Hepatocyte (in vitro differentiated cells): ENCODE results near the gene NMUR2. TPM values are rescaled to one million over a fixed set of nuclear protein-coding genes. Genes with fewer than 3 reads are reported as not detected.

Source experiments
- DNase-seq: peaks from one replicate; pipeline ENCODE4 v3.0.0-alpha.2; 2016; ENCODE audit warnings: low spot score
- H2AFZ ChIP-seq: fragments of 200-600 bp; sonication (generic); 2 replicates; pipeline ENCODE4 v1.6.0; 2016; ENCODE audit warnings: antibody characterized with exemption, mild to moderate bottlenecking
- H3K27ac ChIP-seq: fragments of 200-600 bp; sonication (generic); 2 replicates; pipeline ENCODE4 v1.5.1; 2016; ENCODE audit warnings: mild to moderate bottlenecking
- H3K27me3 ChIP-seq: fragments of 200-600 bp; sonication (generic); 2 replicates; pipeline ENCODE4 v1.6.1; 2016
- H3K36me3 ChIP-seq: fragments of 200-600 bp; sonication (generic); replicated peaks from 2 replicates; pipeline ENCODE4 v1.5.1; 2016; ENCODE audit warnings: low read depth; ENCODE audit not compliant: insufficient read depth
- H3K4me1 ChIP-seq: fragments of 200-600 bp; sonication (generic); 2 replicates; pipeline ENCODE4 v1.5.1; 2016; ENCODE audit warnings: mild to moderate bottlenecking, moderate library complexity; ENCODE audit not compliant: insufficient read depth
- H3K4me2 ChIP-seq: fragments of 200-600 bp; sonication (generic); 2 replicates; pipeline ENCODE4 v1.6.0; 2016
- H3K4me3 ChIP-seq: fragments of 200-600 bp; sonication (generic); 2 replicates; pipeline ENCODE4 v1.5.1; 2016; ENCODE audit warnings: mild to moderate bottlenecking
- H3K79me2 ChIP-seq: fragments of 200-600 bp; sonication (generic); 2 replicates; pipeline ENCODE4 v1.6.0; 2017; ENCODE audit warnings: mild to moderate bottlenecking
- H3K9me2 ChIP-seq: fragments of 200-600 bp; sonication (generic); replicated peaks from 2 replicates; pipeline ENCODE4 v1.6.0; 2017; ENCODE audit warnings: mild to moderate bottlenecking; ENCODE audit not compliant: insufficient read depth
- H3K9me3 ChIP-seq: fragments of 200-600 bp; sonication (generic); 2 replicates; pipeline ENCODE4 v1.5.1; 2016; ENCODE audit warnings: low read depth, mild to moderate bottlenecking
- H4K20me1 ChIP-seq: fragments of 200-600 bp; sonication (generic); 2 replicates; pipeline ENCODE4 v1.6.0; 2016; ENCODE audit warnings: mild to moderate bottlenecking; ENCODE audit not compliant: insufficient read depth, poor library complexity, severe bottlenecking
- CTCF ChIP-seq: fragments of 200-600 bp; sonication (generic); IDR thresholded peaks from 2 replicates; pipeline ENCODE4 v1.5.1; 2016; ENCODE audit warnings: antibody characterized with exemption, mild to moderate bottlenecking; ENCODE audit not compliant: poor library complexity
- EZH2 ChIP-seq: fragments of 200-600 bp; sonication (generic); IDR thresholded peaks from 2 replicates; pipeline ENCODE4 v1.6.1; 2016; ENCODE audit warnings: antibody characterized with exemption, mild to moderate bottlenecking, borderline replicate concordance
- EZH2phosphoT487 ChIP-seq: fragments of 200-600 bp; sonication (generic); IDR thresholded peaks from one replicate; pipeline ENCODE4 v1.6.1; 2018; ENCODE audit warnings: antibody characterized with exemption, mild to moderate bottlenecking, low read depth, moderate library complexity; ENCODE audit not compliant: unreplicated experiment, severe bottlenecking
- WGBS: methylation state at CpG from one replicate; pipeline ENCODE4 v1.1.6; 2016; ENCODE audit warnings: low lambda C conversion rate; ENCODE audit errors: missing lambda C conversion rate; 5-methylcytosine and 5-hydroxymethylcytosine counted together
- polyA plus RNA-seq: library from polyadenylated mRNA; unstranded; fragments of >200 nt; fragmentation: Nextera tagmentation; extraction: Ambion mirVana; gene quantifications from 2 replicates; pipeline ENCODE4 v1.2.1, GENCODE V29; 2016
- total RNA-seq: library from RNA; depleted of rRNA; stranded (reverse); fragments of >200 nt; gene quantifications from 2 replicates; pipeline ENCODE4 v1.2.3, GENCODE V29; 2014

Gene NMUR2
- total and polyA plus RNA-seq, 2 experiments from 2014 or later, result 0.57 TPM; not detected in 1

DNA sequence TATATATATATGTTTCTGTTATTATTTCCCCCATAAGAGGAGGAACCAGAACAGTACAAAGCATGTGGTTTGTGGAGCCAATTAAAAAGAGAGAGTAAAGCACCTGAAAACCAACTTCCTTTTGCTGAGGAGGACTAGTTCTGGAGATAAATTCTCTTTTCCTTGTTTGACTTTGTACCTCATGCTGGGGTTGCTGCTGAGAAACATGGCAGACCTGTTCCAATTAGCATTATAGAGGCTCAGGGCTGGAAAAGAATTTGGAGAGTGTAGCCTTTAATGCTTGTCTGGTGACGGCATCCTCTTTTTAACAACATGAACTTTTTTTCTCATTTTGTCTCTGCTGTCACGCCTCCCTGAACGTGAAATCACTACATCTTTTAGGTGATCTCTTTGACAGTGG is 32.8 kb upstream of the NMUR2 start:
- Histone ChIP-seq H3K9me2 (no peaks in the 10 kb centered on the region), H3K4me1 (no peaks in the 10 kb centered on the region), H3K27ac (no peak overlapping the region), H3K36me3 (no peaks in the 10 kb centered on the region), H2AFZ (no peak overlapping the region), H3K4me2 (no peak overlapping the region), H3K27me3 (no peaks in the 10 kb centered on the region), H4K20me1 (no peaks in the 10 kb centered on the region), H3K9me3 (no peaks in the 10 kb centered on the region), H3K79me2 (no peaks in the 10 kb centered on the region), H3K4me3 (no peak overlapping the region)
- TF ChIP-seq EZH2 (no peak), EZH2phosphoT487 (no peak), CTCF (no peak)
- DNase-seq, result no peak
- 62% methylated on average over 3 of the region's 3 CpGs for WGBS

GRCh38 chr5:152427721-152428120 is 22.6 kb upstream of the NMUR2 start:
- Histone ChIP-seq H4K20me1 (no peaks in the 10 kb centered on the region), H3K4me1 (no peaks in the 10 kb centered on the region), H3K27ac (no peak overlapping the region), H3K9me2 (no peaks in the 10 kb centered on the region), H3K79me2 (no peaks in the 10 kb centered on the region), H2AFZ (no peak overlapping the region), H3K9me3 (no peaks in the 10 kb centered on the region), H3K4me3 (no peak overlapping the region), H3K27me3 (no peaks in the 10 kb centered on the region), H3K36me3 (no peaks in the 10 kb centered on the region), H3K4me2 (no peak overlapping the region)
- TF ChIP-seq EZH2 (no peak), EZH2phosphoT487 (no peak), CTCF (no peak)
- no peak for DNase-seq
- 86% methylated on average over 3 of the region's 3 CpGs for WGBS

DNA sequence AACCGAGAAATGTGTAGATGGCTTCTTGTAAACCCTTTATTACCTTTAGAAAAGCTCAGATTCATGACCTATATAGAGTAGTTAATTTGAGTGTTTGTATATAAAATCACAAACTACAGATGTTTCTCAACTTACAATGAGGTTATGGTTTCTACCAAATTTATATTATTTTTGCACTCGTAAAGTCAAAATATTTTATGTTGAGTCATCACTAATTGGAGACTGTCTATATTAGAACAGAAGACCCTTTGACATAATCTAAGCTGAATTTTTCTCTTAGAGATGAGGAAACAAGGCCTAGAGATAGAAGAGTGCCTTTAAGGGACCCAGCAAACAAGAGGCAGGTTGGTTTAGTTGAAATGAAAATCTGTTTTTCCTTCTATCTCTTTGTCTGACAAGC is 20.0 kb upstream of the NMUR2 start:
- DNase-seq, result no peak
- Histone ChIP-seq H3K36me3 (no peaks in the 10 kb centered on the region), H3K4me3 (no peak overlapping the region), H3K9me2 (no peaks in the 10 kb centered on the region), H3K4me2 (no peak overlapping the region), H3K27ac (no peak overlapping the region), H3K4me1 (no peaks in the 10 kb centered on the region), H3K79me2 (no peaks in the 10 kb centered on the region), H3K9me3 (no peaks in the 10 kb centered on the region), H3K27me3 (no peaks in the 10 kb centered on the region), H2AFZ (no peak overlapping the region), H4K20me1 (no peaks in the 10 kb centered on the region)
- 85% methylated on average over 2 of the region's 2 CpGs for WGBS
- TF ChIP-seq EZH2, result no peak
- no peak for TF ChIP-seq CTCF
- TF ChIP-seq EZH2phosphoT487, result no peak

DNA sequence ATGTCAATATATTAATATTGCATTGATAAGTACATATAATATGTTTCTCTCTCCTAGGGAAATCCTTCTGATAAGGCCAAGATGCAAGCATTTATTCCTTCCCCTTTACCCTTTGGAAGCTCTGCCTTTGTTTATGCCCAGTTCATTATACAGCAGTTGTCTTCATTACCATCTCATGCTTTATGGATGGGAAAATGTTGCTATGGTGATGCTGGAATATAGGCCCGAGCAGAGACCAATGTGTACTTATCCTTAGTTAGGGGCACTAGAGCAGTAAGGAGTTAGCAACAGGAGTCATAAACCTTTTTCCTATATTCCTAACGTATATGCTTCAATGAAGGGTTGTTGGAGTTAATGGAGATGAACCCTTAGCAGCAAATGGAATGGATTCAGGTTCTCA is 19.4 kb upstream of the NMUR2 start:
- H3K9me2 ChIP-seq, result no peaks in the 10 kb centered on the region
- no peak overlapping the region for H3K4me3 ChIP-seq
- 83% methylated on average over 2 of the region's 2 CpGs for WGBS

More for the DNA sequence above, 19.4 kb upstream of the NMUR2 start:
- H3K9me3 ChIP-seq, result no peaks in the 10 kb centered on the region
- no peak for DNase-seq
- H3K79me2 ChIP-seq, result no peaks in the 10 kb centered on the region
- H3K27ac ChIP-seq, result no peak overlapping the region
- no peak overlapping the region for H2AFZ ChIP-seq
- no peak overlapping the region for H3K4me2 ChIP-seq
- H3K36me3 ChIP-seq, result no peaks in the 10 kb centered on the region
- H3K4me1 ChIP-seq, result no peaks in the 10 kb centered on the region
- no peak for TF ChIP-seq CTCF
- TF ChIP-seq EZH2, result no peak
- no peak for TF ChIP-seq EZH2phosphoT487
- H4K20me1 ChIP-seq, result no peaks in the 10 kb centered on the region
- H3K27me3 ChIP-seq, result no peaks in the 10 kb centered on the region
